Subcutaneous abdominal adipose tissue (tissue), 5 donors: ENCODE measurements around the gene IL2RG.

Source experiments
- H3K27ac ChIP-seq: one replicate; pipeline ENCODE4 v1.7.0; 2013; ENCODE audit warnings: low read depth, mild to moderate bottlenecking, inconsistent platforms, low read length, moderate library complexity
- H3K27me3 ChIP-seq, 5 donors: one replicate each; pipeline ENCODE4 v1.7.0; 2013; ENCODE audit warnings: low read length in 5 of 5, inconsistent platforms in 1 of 5; ENCODE audit not compliant: control insufficient read depth in 5 of 5, insufficient read depth in 4 of 5
- H3K36me3 ChIP-seq, 5 donors: one replicate each; pipeline ENCODE4 v1.7.0; 2013; ENCODE audit warnings: low read length in 5 of 5; ENCODE audit not compliant: control insufficient read depth in 5 of 5, insufficient read depth in 5 of 5
- H3K4me1 ChIP-seq, 5 donors: one replicate each; pipeline ENCODE4 v1.7.0; 2013; ENCODE audit warnings: low read length in 5 of 5, mild to moderate bottlenecking in 3 of 5, moderate library complexity in 1 of 5; ENCODE audit not compliant: control insufficient read depth in 5 of 5, insufficient read depth in 5 of 5
- H3K4me3 ChIP-seq, 5 donors: one replicate each; pipeline ENCODE4 v1.7.0; 2013; ENCODE audit warnings: low read length in 5 of 5, low read depth in 1 of 5
- H3K9ac ChIP-seq, 5 donors: one replicate each; pipeline ENCODE4 v1.7.0; 2013; ENCODE audit warnings: low read length in 5 of 5, mild to moderate bottlenecking in 4 of 5, moderate library complexity in 3 of 5
- H3K9me3 ChIP-seq, 5 donors: one replicate each; pipeline ENCODE4 v1.7.0; 2013; ENCODE audit warnings: low read length in 5 of 5; ENCODE audit not compliant: control insufficient read depth in 5 of 5
- donor health status: healthy.
- donor health status: healthy.
- donor health status: healthy.
- donor health status: healthy.
- donor health status: healthy.

The IL2RG gene

GRCh38 chrX:71143508-71143907, 32.1 kb upstream of the IL2RG start:
- Histone ChIP-seq H3K4me3 (no peak overlapping the region), H3K9ac (no peak overlapping the region), H3K9me3 (no peaks in the 10 kb centered on the region), H3K4me1 (peaks cover 0 to 30% (median 15%) of the 10 kb centered on the region in 5 donors), H3K27ac (no peak overlapping the region), H3K27me3 (peaks cover 0 to 20% (median 6%) of the 10 kb centered on the region in 5 donors), H3K36me3 (peaks cover 5 to 28% (median 24%) of the 10 kb centered on the region in 5 donors)

GRCh38 chrX:71140440-71140839, 29.1 kb upstream of the IL2RG start:
- H3K4me1 ChIP-seq = peaks cover 0 to 18% (median 10%) of the 10 kb centered on the region in 5 donors
- H3K36me3 ChIP-seq = peaks cover 8 to 57% (median 53%) of the 10 kb centered on the region in 5 donors
- H3K9me3 ChIP-seq = no peaks in the 10 kb centered on the region
- no peak overlapping the region for H3K9ac ChIP-seq
- H3K27me3 ChIP-seq = peaks cover 0 to 15% (median 10%) of the 10 kb centered on the region in 5 donors
- no peak overlapping the region for H3K4me3 ChIP-seq
- no peak overlapping the region for H3K27ac ChIP-seq

GRCh38 chrX:71131510-71131909, 20.1 kb upstream of the IL2RG start:
- Histone ChIP-seq H3K4me3 (no peak overlapping the region), H3K4me1 (peaks cover 0 to 4% (median 0%) of the 10 kb centered on the region in 5 donors), H3K9me3 (no peaks in the 10 kb centered on the region), H3K36me3 (peaks cover 5 to 90% (median 88%) of the 10 kb centered on the region in 5 donors), H3K27ac (no peak overlapping the region), H3K9ac (no peak overlapping the region), H3K27me3 (peaks cover 0 to 12% (median 7%) of the 10 kb centered on the region in 5 donors)

DNA sequence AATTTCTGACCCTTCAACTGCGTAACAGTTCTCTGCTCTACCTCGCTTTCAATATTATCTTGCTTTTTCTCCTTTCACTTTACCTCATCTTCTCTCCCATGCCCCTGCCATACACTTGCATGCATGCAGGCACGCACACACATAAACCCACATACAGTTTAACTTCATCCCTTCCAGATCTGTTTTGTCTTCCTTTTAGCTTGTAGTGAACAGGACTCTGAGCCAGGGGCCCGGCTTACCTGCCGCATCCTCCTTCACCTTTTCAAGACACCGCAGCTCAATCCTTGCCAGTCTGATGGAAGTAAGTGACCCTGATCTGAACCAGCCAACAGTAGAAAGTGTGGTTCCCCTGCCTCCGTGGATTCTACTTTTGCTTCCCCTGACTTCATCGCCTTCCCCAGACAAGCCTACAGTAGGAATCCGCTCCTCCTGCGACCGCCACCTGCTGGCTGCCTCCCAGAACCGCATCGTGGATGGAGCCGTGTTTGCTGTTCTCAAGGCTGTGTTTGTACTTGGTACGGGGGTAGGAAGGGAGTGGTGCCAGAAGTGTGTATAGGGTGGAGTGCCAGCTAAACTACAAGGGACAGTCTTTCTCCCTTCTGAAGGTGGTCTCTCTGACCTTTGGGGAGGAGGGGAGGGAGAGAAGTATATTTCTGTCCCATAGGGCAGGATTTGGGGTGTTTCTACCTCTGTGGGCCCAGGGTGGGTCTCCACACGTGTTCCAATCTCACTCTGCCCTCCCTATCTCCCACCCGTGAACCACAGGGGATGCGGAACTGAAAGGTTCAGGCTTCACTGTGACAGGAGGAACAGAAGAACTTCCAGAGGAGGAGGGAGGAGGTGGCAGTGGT, 17.8 kb upstream of the IL2RG start:
- H3K27ac ChIP-seq = no peak overlapping the region
- peaks cover 0 to 13% (median 8%) of the 10 kb centered on the region in 5 donors for H3K27me3 ChIP-seq
- H3K9ac ChIP-seq = no peak overlapping the region
- no peaks in the 10 kb centered on the region for H3K9me3 ChIP-seq
- peaks cover 3 to 90% (median 88%) of the 10 kb centered on the region in 5 donors for H3K36me3 ChIP-seq
- peaks cover 0 to 4% (median 0%) of the 10 kb centered on the region in 5 donors for H3K4me1 ChIP-seq
- no peak overlapping the region for H3K4me3 ChIP-seq

GRCh38 chrX:71128166-71128833, 16.9 kb upstream of the IL2RG start:
- no peaks in the 10 kb centered on the region for H3K9me3 ChIP-seq
- H3K27ac ChIP-seq = no peak overlapping the region
- peaks cover 8 to 93% (median 89%) of the 10 kb centered on the region in 5 donors for H3K36me3 ChIP-seq
- no peak overlapping the region for H3K9ac ChIP-seq
- H3K27me3 ChIP-seq = peaks cover 0 to 13% (median 8%) of the 10 kb centered on the region in 5 donors
- peaks cover 0 to 4% (median 0%) of the 10 kb centered on the region in 5 donors for H3K4me1 ChIP-seq
- no peak overlapping the region for H3K4me3 ChIP-seq

GRCh38 chrX:71118985-71119535, 7.7 kb upstream of the IL2RG start:
- peak overlapping the region; percentile 62 to 82 (median 69) for H3K4me3 ChIP-seq
- peaks cover 2 to 19% (median 15%) of the 10 kb centered on the region in 5 donors for H3K4me1 ChIP-seq
- peak overlapping the region; percentile 47 to 76 (median 67) for H3K9ac ChIP-seq
- peaks cover 0 to 4% (median 0%) of the 10 kb centered on the region in 5 donors for H3K9me3 ChIP-seq
- H3K27ac ChIP-seq = peak overlapping the region; percentile 76
- peaks cover 0 to 4% (median 0%) of the 10 kb centered on the region in 5 donors for H3K27me3 ChIP-seq
- H3K36me3 ChIP-seq = peaks cover 10 to 42% (median 36%) of the 10 kb centered on the region in 5 donors

DNA sequence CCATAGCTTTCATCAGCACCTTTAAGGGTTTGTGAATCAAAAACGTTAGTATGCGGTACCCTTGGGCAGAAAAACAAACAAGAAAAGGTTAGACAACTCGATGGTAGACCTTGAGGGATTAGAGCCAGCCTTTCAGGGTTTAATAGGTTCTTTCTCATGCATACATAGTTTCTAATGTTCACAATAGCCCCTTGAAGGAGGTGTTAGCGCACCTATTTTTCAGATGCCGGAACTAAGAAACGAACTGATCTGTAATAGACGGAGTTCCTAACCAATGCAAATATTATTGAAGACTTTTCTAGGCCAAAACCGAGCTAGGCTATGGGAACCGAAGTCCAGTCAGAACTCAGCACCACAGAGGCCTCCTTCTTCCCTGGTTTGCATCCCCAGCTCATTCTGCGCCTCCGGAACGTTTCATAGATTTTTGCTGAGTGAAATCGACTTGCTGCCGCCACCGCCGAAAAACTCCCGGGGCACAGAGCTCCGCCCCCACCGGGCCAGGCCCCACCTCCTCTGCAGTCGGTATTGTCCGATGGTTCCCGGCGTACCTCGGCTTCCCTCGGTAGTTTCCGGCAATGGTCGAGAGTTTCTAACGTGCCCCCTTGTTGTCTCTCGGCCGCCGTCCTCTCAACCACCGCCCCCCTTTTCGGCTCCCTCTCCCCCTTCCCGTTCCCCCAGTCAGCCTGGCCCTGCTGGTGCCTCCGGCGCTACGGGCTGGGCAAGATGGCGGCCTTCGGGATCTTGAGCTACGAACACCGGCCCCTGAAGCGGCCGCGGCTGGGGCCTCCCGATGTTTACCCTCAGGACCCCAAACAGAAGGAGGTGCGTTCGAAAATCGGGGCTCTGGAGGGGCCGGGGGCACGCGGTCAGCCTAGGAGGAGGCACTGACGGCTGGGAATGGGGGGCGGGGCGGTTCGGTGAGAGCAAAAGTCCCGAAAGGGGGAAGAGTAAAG, 6.9 kb upstream of the IL2RG start, which contains the start of gene MED12:
Gene MED12, plus strand, starts transcription at position 565 of the 953 bp plus-strand sequence. Its CDS starts 159 bp downstream, at position 724.
- Histone ChIP-seq H3K27ac (peak within 1 kb of the TSS; percentile 76), H3K36me3 (peaks cover 4 to 34% (median 30%) of the 10 kb centered on the region in 5 donors), H3K9me3 (peaks cover 0 to 4% (median 0%) of the 10 kb centered on the region in 5 donors), H3K4me3 (peak within 1 kb of the TSS; percentile 62 to 82 (median 69)), H3K9ac (peak within 1 kb of the TSS; percentile 67 to 77 (median 68)), H3K27me3 (peaks cover 0 to 4% (median 0%) of the 10 kb centered on the region in 5 donors), H3K4me1 (peaks cover 2 to 19% (median 15%) of the 10 kb centered on the region in 5 donors)

DNA sequence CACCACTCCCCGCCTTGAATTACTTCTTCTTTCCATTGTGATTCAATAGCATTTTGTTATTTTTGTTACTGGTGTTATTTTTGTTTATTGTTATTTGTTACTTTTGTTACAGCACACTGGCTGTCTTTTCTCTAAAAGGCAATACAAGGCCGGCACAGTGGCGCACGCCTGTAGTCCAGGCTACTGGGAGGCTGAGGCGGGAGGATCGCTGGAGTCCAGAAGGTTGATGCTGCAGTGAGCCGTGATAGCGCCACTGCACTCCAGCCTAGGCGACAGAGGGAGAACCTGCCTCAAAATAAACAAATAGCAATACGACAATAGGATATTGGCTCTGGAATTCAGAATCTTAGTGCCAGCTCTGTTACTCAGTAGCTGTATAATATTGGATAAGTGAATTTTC, 6.0 kb upstream of the IL2RG start:
- Histone ChIP-seq H3K4me1 (peaks cover 2 to 19% (median 15%) of the 10 kb centered on the region in 5 donors), H3K36me3 (peaks cover 0 to 25% (median 21%) of the 10 kb centered on the region in 5 donors), H3K27ac (no peak overlapping the region), H3K27me3 (peaks cover 0 to 4% (median 0%) of the 10 kb centered on the region in 5 donors), H3K4me3 (no peak overlapping the region), H3K9ac (no peak overlapping the region), H3K9me3 (peaks cover 0 to 4% (median 0%) of the 10 kb centered on the region in 5 donors)

- no peak overlapping the region for H3K27ac ChIP-seq
These were observed 599 bp upstream of the IL2RG start for GRCh38 chrX:71111921-71112431.

More at GRCh38 chrX:71111921-71112431, 599 bp upstream of the IL2RG start:
- no peaks in the 10 kb centered on the region for H3K36me3 ChIP-seq
- peak overlapping the region in 1 of 5 donors; percentile 13 for H3K4me3 ChIP-seq
- H3K27me3 ChIP-seq = peaks cover 0 to 17% (median 12%) of the 10 kb centered on the region in 5 donors
- peaks cover 0 to 13% (median 4%) of the 10 kb centered on the region in 5 donors for H3K4me1 ChIP-seq
- no peak overlapping the region for H3K9ac ChIP-seq
- H3K9me3 ChIP-seq = no peaks in the 10 kb centered on the region
